DMS79 treated with DMSO at 0.1 percent for 48 hours (cell line): ENCODE data around the gene UFD1.
"Not testable (repeated sequence)": the region's sequence is repeated elsewhere in the genome, so short reads cannot be mapped to it uniquely, and the experiment has no call there.

Experiments used
- DNase-seq: peaks from one replicate; lab custom pipeline; 2025; lab: John Stamatoyannopoulos, UW

The UFD1 gene

GRCh38 chr22:19448739-19449421 lies 30.1 kb downstream of the UFD1 start:
- no peak for DNase-seq

GRCh38 chr22:19448076-19448607 lies 30.9 kb downstream of the UFD1 start:
- DNase-seq: peak; percentile 68

- DNase-seq: peak; percentile 84
Observed at GRCh38 chr22:19447330-19448075, 31.5 kb downstream of the UFD1 start, which contains the start of gene C22orf39. TSS of gene C22orf39 (minus strand) at chr22:19447711. CDS start at chr22:19447688, 23 bp downstream.

GRCh38 chr22:19446603-19447329 lies 32.2 kb downstream of the UFD1 start:
- peak; percentile 18 for DNase-seq

GRCh38 chr22:19445279-19445982 lies 33.6 kb downstream of the UFD1 start:
- DNase-seq: not testable (repeated sequence)

GRCh38 chr22:19443544-19444211 lies 35.3 kb downstream of the UFD1 start:
- DNase-seq: no peak

- DNase-seq: no peak
Observed at GRCh38 chr22:19442166-19442565, 36.8 kb downstream of the UFD1 start.

GRCh38 chr22:19440411-19441195 lies 38.4 kb downstream of the UFD1 start:
- DNase-seq: no peak

- no peak for DNase-seq
Observed at GRCh38 chr22:19438298-19438697, 40.7 kb downstream of the UFD1 start.

- not testable (repeated sequence) for DNase-seq
Observed at GRCh38 chr22:19436444-19437161, 42.4 kb downstream of the UFD1 start.

GRCh38 chr22:19434829-19435580 lies 44.0 kb downstream of the UFD1 start:
- DNase-seq: no peak

- DNase-seq: no peak
Observed at GRCh38 chr22:19434401-19434800, 44.6 kb downstream of the UFD1 start.

- peak; percentile 62 for DNase-seq
Observed at GRCh38 chr22:19432133-19432851, 46.7 kb downstream of the UFD1 start, which contains the start of gene MRPL40. TSS of gene MRPL40 (plus strand) at chr22:19432545. CDS start at chr22:19432555, 10 bp downstream.

GRCh38 chr22:19431649-19432132 lies 47.3 kb downstream of the UFD1 start, which contains the start of gene HIRA:
TSS of gene HIRA (minus strand) at chr22:19431733. CDS start at chr22:19431476, 257 bp downstream.
- no peak for DNase-seq

GRCh38 chr22:19430890-19431541 lies 48.0 kb downstream of the UFD1 start:
- DNase-seq: no peak

- DNase-seq: no peak
Observed at GRCh38 chr22:19429950-19430889, 48.8 kb downstream of the UFD1 start.
